Vagina (tissue), 2 donors: ENCODE data around the gene C17orf50.

Source experiments
- POLR2A ChIP-seq, 2 donors: fragments of 450-650 bp; IDR thresholded peaks; one replicate each; pipeline ENCODE4 v1.6.1; 2017; ENCODE audit warnings: antibody characterized with exemption in 2 of 2, mild to moderate bottlenecking in 2 of 2, moderate library complexity in 2 of 2
- POLR2AphosphoS5 ChIP-seq, 2 donors: sonication (generic); formaldehyde crosslinking; IDR thresholded peaks; one replicate each; pipeline ENCODE4 v1.9.0; 2017; ENCODE audit warnings: antibody characterized with exemption in 2 of 2, mild to moderate bottlenecking in 2 of 2, low read depth in 1 of 2; ENCODE audit not compliant: insufficient read depth in 1 of 2

DNA sequence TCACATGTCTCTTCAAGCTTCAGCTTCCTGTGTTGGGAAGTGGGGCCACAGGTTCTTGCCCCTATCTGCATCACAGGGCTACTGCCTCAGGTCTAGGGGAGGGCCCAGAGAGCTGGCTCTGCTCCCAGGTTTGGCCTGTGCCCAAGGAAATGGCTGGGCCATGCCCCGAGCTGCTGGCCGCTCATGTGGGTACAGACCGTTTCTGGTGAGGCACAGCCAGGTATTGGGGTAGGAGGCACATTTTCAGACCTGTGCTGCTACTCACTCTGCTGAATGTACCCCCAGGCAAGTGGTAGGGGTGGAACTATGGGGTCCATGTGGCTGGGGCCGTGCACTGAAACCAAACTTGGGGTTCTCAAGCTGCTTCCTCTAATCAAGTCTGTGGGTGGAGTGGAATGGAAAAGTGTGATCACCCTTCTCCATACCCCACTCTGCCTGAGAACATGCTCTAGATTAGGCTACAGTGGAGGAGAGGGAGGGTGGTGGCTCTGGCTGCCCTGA is 12.3 kb upstream of the C17orf50 start:
- no peak for TF ChIP-seq POLR2AphosphoS5 (IDR thresholded peaks at IDR 0.05; ENCODE audit: insufficient read depth in 1 of 2, low read depth in 1 of 2)
- no peak for TF ChIP-seq POLR2A (IDR thresholded peaks at IDR 0.05)
